ENCODE results near the gene HTR7. TPM values are rescaled to one million over a fixed set of nuclear protein-coding genes. Genes with fewer than 3 reads are reported as not detected.

HTR7 gene
- total and polyA plus RNA-seq, 9 donors = 0.11 to 1.00 (median 0.32) TPM; not detected in 2

- 80 to 88% (median 82%) methylated on average over 3 of the region's 3 CpGs for WGBS, 3 donors
- no peak for DNase-seq
- no peaks in the 10 kb centered on the region for H3K9me3 ChIP-seq
- no peak overlapping the region for H3K4me3 ChIP-seq
- no peak overlapping the region for H3K27ac ChIP-seq
- H3K4me1 ChIP-seq (ENCODE audit: insufficient read depth) = no peaks in the 10 kb centered on the region
- TF ChIP-seq CTCF (IDR thresholded peaks at IDR 0.05) (no peak), POLR2A (IDR thresholded peaks at IDR 0.05) (no peak), EP300 (IDR thresholded peaks at IDR 0.05) (no peak)
- no peaks in the 10 kb centered on the region for H3K36me3 ChIP-seq
- intact Hi-C loops (cut with DNase I) = no loop called here
- H3K27me3 ChIP-seq = no peaks in the 10 kb centered on the region
Measured at GRCh38 chr10:90746829-90747228, 111.0 kb downstream of the HTR7 start.

- Histone ChIP-seq H3K27ac (no peak overlapping the region), H3K4me1 (ENCODE audit: insufficient read depth) (no peaks in the 10 kb centered on the region), H3K36me3 (no peaks in the 10 kb centered on the region), H3K4me3 (no peak overlapping the region), H3K9me3 (no peaks in the 10 kb centered on the region), H3K27me3 (no peaks in the 10 kb centered on the region)
- 11 to 61% (median 20%) methylated on average over 2 of the region's 2 CpGs for WGBS, 3 donors
- intact Hi-C loops (cut with DNase I) = no loop called here
- TF ChIP-seq POLR2A (IDR thresholded peaks at IDR 0.05) (no peak), EP300 (IDR thresholded peaks at IDR 0.05) (no peak), CTCF (IDR thresholded peaks at IDR 0.05) (no peak)
- DNase-seq = no peak
Measured at GRCh38 chr10:90745565-90745964, 112.3 kb downstream of the HTR7 start.

- Histone ChIP-seq H3K9me3 (no peaks in the 10 kb centered on the region), H3K36me3 (no peaks in the 10 kb centered on the region), H3K4me3 (no peak overlapping the region), H3K27me3 (no peaks in the 10 kb centered on the region), H3K4me1 (ENCODE audit: insufficient read depth) (no peaks in the 10 kb centered on the region), H3K27ac (no peak overlapping the region)
- no peak for TF ChIP-seq CTCF (IDR thresholded peaks at IDR 0.05)
- TF ChIP-seq EP300 (IDR thresholded peaks at IDR 0.05) = no peak
- TF ChIP-seq POLR2A (IDR thresholded peaks at IDR 0.05) = no peak
- WGBS, 3 donors = 60 to 73% (median 63%) methylated on average over 3 of the region's 3 CpGs
- DNase-seq = no peak
- intact Hi-C loops (cut with DNase I) = no loop called here
Measured at GRCh38 chr10:90743291-90743690, 114.5 kb downstream of the HTR7 start.

- Histone ChIP-seq H3K9me3 (no peaks in the 10 kb centered on the region), H3K36me3 (no peaks in the 10 kb centered on the region), H3K27ac (no peak overlapping the region), H3K4me1 (ENCODE audit: insufficient read depth) (no peaks in the 10 kb centered on the region), H3K27me3 (no peaks in the 10 kb centered on the region), H3K4me3 (no peak overlapping the region)
- no peak for TF ChIP-seq POLR2A (IDR thresholded peaks at IDR 0.05)
- WGBS, 3 donors = 86 to 91% (median 87%) methylated on average over 3 of the region's 3 CpGs
- no peak for DNase-seq
- intact Hi-C loops (cut with DNase I) = no loop called here
Measured at GRCh38 chr10:90741926-90742565, 115.8 kb downstream of the HTR7 start.

- Histone ChIP-seq H3K9me3 (no peaks in the 10 kb centered on the region), H3K27me3 (no peaks in the 10 kb centered on the region), H3K4me3 (no peak overlapping the region), H3K27ac (no peak overlapping the region), H3K36me3 (no peaks in the 10 kb centered on the region), H3K4me1 (ENCODE audit: insufficient read depth) (no peaks in the 10 kb centered on the region)
- WGBS, 3 donors = 71 to 80% (median 78%) methylated on average over 2 of the region's 2 CpGs
- no peak for DNase-seq
- no peak for TF ChIP-seq POLR2A (IDR thresholded peaks at IDR 0.05)
- intact Hi-C loops (cut with DNase I) = no loop called here
Measured at GRCh38 chr10:90740265-90740664, 117.6 kb downstream of the HTR7 start.
